GM21576 (cell line): ENCODE measurements around the gene TMPRSS6.

Experiments
- ATAC-seq: cut with Tn5 transposase; IDR thresholded peaks from one replicate; pipeline ENCODE4 v1.9.1; 2021; ENCODE audit warnings: mild to moderate bottlenecking, moderate library complexity; ENCODE audit not compliant: unreplicated experiment

Gene TMPRSS6

DNA sequence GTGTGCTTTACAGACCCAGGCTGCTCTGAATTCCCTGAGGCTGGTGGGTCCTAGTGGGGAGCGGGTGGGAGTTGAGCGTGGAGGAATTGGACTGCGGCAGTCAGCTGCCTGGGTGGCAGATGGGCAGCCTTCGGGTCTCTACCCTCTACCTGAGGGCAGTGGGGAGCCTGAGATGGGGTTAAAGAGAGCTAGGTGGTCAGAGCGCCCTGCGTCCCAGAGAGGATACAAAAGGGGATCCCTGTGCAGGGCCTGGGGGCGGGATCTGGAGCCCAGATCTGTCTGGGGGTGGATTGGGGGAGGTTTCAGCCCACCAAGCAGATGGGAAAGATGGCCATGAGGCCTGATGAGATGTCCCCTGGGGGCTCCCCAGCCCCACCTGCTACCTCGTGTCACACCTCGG, 39.8 kb downstream of the TMPRSS6 start:
- no peak for ATAC-seq

GRCh38 chr22:37069319-37069718, 40.2 kb downstream of the TMPRSS6 start:
- ATAC-seq = no peak

- no peak for ATAC-seq
Measured at GRCh38 chr22:37068859-37069258, 40.7 kb downstream of the TMPRSS6 start.

DNA sequence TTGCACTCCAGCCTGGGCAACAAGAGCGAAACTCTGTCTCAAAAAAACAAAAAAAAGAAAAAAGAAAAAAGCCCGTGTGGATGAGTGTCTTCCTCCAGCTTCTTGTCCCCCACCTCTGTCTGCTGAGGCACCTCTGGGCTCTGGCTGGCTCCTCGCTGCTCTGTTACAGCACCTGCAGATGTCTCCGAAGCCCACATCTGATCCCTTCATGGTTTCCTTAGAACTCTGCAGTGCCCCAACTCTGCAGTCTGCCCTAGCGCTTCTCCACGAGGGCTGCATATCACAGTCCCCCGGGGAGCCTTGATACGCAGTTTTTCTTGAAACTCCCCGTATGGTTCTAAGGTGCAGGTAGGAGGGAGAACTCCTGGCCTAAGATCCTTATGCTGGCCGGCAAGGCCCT, 42.1 kb downstream of the TMPRSS6 start:
- no peak for ATAC-seq

DNA sequence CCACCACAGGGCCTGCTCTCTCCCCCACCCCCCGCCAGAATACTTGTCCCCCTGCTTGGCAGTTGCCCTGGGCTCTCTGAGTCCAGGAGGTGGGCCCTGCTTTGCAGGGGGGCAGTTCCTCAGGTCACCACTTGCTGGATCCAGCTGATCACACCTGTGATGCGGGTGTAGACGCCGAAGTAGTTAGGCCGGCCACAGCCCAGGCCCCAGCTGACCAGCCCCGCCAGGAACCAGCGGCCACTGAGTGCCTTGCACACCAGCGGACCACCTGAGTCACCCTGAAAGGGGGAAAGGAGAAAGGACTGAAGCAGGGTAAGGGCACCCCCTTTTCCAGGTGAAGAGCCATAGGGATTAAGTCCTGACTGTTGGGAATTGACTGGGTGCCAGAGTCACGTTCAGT, 43.6 kb downstream of the TMPRSS6 start:
- ATAC-seq = no peak

- no peak for ATAC-seq
Measured at GRCh38 chr22:37065180-37065579, 44.3 kb downstream of the TMPRSS6 start.

DNA sequence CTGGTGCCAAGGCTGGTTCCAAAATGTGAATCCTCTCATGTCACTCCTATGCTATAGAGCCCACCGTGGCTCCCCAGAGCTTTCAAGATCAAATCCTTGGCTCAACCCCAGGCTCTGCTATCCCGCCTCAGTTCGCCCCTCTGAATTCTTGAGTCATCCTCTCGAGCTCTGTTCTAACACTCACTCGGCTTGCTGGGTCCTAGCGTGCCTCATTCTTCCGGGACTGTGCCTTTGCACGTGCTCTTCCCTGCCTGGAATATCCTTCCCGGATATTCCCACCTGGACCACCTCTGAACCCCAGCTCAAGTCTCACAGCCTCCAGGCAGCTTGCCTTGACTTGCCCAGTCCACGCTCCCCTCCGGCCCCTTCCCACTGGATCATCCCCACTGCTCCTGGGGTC, 45.0 kb downstream of the TMPRSS6 start:
- ATAC-seq = no peak

DNA sequence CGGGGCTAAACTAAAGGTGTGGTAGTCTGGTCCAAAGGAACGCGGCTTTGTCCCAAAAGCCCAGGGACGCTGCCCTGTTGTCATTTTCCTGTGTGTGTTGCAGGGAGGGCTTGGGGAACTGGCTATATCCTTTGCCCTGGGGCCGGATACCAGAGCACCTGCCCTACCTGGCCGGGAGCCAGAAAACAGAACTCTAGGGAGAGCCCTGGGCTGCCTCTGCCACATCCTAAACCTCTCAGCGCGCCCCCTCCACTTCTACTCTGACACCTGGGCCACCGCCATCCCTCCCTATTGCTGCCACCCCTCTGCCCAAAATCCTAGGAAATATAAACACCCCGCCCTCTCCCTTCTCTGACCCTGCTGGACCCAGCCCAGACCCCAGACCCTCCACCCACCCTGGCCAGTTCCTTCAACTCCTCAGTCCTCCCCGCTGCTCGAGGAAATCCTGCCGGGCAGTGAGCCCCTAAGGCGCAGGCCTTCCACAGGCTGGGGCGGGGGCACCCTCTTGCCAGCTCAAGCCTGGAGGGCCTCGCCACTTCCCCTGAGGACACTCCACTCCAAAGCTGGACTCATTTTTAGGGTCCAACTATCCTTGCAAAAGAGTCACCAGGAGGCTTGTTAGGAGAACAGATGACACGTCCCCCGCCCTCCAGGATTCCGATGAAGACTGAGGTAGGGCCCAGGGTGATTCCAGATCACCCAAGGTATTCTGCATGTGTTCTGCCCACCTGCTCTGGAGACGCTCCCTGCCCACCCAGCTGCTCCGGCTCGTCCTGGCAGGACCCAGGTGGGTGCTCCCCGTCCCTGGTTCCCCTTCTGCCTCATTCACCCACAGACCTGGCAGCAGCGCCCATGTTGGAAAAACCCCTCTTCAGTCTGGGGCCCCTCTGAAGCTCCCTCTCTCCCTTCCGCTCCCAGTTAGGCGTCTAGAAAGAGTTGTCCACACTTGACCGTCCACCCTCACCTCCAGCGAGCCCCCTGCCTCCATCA, 45.8 kb downstream of the TMPRSS6 start:
- no peak for ATAC-seq

DNA sequence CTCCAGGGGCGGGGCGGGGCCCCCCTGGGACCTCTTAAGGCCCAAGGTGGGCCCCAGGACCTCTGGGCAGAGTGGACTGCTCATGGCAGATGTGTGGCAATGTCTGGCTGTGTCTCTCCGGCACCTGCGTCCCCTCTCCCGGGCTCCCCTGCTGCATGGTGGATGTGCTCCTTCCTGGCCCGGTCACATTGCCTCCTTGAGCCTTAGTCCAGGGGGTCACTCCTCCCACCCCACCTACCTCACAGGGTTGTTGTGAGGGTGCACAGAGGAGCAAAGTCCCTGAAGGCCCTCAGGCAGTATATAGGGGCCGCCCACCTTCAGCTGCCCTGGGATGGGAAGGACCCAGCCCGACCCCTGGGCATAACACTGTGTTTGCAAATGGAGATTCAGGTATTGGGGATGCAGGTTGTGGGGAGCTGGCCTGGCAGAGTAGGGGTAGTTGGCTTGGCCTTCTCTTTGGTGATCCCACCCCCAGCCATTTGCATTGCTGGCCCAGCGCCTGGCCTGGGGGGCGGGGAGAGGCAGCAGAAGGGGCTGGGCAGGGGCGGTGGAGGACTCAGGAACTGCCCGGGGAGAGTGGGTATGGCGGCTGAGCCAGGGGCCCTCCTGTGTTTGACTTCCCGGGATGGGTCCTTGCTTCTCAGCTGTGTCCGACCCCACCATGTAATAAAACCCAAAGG, 46.7 kb downstream of the TMPRSS6 start:
- no peak for ATAC-seq

DNA sequence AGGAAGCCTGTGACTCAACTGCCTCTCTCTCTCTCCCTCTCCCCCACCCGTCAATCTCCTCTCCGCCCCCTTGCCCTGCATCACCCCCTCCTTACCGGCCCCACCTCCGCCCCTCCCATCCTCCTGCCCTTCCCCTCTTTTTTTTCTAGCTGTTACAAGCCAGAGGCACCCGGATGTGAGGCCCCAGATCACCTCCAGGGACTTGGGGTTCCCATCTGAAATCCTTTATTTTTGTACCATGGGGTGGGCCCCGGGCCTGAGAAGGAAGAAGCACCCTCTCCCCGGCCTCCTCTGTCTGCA, 47.2 kb downstream of the TMPRSS6 start:
- ATAC-seq = no peak

DNA sequence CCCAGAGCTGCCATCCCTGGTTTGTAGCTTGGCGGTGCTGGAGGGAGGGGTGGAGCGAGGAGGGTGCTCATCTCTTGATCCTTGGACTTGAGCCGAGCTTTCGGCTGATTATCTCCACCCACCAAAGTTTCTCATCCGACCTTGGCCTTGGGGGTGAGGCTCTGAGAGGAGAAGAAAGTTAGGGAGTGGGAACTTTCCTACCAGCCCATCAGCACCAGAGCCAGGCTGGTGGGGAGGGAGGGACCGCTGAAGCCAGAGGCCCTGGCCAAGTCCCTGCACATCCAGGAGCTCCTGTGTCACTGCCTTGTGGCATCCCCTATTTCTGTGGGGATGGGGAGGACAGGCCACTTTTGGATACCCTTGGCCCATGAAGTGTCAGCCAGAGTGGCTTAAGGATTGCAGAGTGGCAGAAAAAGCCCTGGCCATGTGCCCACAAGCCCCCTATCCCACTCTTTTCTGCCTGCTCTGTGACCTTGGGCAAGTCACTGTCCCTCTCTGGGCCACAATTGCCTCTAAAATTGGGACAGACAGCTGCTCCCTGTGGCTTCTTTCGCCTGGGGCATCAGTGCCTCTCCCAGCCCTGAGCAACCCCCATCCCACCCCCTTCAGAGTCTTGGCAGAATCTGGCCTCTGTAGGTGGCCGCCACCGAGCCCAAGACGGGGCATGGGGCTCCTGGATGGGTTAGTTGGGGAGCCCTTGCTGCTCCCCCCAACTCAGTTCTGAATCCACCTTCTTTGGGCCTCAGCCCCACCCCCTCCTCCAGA, 47.7 kb downstream of the TMPRSS6 start:
- no peak for ATAC-seq

GRCh38 chr22:37060801-37061610, 48.5 kb downstream of the TMPRSS6 start:
- ATAC-seq = no peak

DNA sequence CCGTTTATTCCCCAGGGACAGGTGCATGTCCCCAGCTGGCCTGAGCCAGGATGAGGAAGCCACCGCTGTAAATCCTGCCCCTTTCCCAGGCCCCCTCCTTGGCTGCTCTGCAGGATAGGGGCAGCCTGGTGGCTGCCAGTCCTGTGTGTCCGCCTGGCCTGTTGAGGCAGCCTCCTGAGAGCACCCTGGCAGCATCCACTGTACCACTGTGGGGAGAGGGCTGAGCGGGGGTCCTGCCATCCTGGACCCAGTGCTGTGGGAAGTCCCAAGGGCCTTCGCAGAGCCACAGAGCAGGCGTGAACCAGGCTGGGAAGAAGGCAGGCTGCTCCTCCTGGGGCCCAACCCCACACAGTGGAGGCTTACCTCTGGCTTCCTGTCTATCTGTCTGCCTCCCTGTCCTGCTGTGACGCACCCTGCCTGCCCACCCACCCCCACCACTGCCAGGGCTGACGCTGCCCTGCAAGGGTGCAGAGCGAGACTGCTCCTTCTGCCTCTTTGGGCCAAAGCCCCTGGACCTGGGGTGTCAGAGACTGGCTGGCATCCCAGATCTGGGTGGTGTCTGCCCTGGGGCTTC, 49.5 kb downstream of the TMPRSS6 start:
- no peak for ATAC-seq

DNA sequence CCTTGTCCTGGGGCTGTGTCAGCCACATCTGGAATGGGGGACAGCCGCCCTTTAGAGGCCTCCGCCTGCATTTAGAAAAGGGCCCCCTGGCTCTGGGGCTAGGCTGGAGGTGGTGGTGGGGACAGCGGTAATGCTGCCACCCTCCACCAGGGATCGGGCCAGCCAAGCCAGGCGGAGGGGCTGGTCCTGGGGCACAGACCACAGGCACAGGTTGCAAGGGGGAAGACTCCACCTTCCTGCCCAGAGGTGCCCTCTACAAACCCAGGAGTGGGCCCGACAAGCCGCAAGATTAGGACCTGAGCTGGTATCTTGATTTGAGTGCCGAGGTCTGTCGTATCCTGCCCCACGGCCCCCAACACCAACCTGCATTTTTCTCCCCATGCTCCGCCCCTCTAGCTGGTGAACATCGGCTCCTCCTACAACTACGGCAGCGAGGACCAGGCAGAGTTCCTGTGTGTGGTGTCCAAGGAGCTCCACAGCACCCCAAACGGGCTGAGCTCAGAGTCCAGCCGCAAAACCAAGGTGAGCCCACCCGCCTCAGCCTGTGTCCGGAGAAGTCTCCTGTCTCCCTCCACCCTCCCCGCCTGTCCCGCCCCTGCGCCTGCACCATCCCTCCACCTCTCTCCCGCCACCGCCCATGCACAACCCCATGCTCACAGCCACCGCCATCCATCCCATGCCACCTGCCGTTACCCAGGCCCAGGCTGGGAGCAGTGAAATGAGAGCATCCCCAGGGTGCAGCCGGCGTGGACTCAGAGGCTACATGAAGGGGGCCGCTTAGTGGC, 50.4 kb downstream of the TMPRSS6 start:
- no peak for ATAC-seq

- no peak for ATAC-seq
Measured at GRCh38 chr22:37057796-37058510, 51.6 kb downstream of the TMPRSS6 start.

GRCh38 chr22:37057226-37057625, 52.3 kb downstream of the TMPRSS6 start:
- ATAC-seq = no peak

- ATAC-seq = no peak
Measured at GRCh38 chr22:37056246-37056645, 53.3 kb downstream of the TMPRSS6 start.

DNA sequence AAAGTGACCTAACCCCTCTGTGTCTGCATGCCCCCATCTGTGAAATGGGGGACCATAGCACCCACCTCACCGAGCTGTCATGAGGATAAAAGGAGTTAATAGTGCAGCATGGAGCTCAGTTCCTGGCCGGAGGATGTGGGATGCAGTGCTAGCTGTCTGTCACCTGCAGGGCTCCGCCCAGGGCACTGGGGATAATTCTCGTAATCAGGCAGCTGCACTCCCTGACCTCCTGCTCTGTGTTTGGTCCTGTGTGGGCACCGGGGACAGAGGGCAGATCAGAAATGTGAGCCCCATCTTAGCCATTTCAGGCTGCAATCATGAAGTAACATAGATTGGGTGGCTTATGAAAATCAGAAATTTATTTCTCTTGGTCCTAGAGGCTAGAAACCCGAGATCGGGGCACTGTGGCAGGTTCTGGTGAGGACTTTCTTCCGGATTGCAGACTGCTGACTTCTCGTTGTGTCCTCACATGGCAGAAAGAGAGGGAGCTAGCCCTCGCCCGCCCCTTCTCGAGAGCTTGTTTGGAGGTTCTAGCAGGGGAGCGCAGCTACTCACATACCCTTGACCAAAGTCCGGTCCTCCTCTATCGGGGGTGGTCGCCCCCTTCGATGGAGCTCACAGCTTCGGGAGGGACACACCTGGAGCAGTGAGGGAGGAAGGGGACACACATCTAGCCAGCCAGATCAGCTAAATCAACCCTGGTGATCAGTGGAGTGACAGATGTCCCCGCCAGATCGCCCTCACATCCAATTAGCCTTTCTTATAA, 54.7 kb downstream of the TMPRSS6 start:
- no peak for ATAC-seq
